Caki2 (cell line): Measurements from ENCODE around the gene TGFBR2. TPM values are rescaled to one million over a fixed set of nuclear protein-coding genes. Genes with fewer than 3 reads are reported as not detected.

Experiments
- DNase-seq: peaks from one replicate; pipeline ENCODE4 v3.0.0-alpha.2; 2015; ENCODE audit warnings: low read depth
- in situ Hi-C: cut with HindIII; loops from 2 replicates; pipeline ENCODE4 v1.10.0; 2016; ENCODE audit warnings: low sequenced_read_pairs, low pct_unique_long_range_greater_than_20kb, mixed read lengths
- total RNA-seq: library from RNA; depleted of rRNA; stranded (reverse); fragments of >200 nt; shearing (Covaris generic); gene quantifications from 2 replicates; pipeline ENCODE4 v1.2.3, GENCODE V29; 2014; ENCODE audit warnings: low replicate concordance

TGFBR2 gene
- total RNA-seq, 1 experiment from 2014 or later: 44.5 TPM

DNA sequence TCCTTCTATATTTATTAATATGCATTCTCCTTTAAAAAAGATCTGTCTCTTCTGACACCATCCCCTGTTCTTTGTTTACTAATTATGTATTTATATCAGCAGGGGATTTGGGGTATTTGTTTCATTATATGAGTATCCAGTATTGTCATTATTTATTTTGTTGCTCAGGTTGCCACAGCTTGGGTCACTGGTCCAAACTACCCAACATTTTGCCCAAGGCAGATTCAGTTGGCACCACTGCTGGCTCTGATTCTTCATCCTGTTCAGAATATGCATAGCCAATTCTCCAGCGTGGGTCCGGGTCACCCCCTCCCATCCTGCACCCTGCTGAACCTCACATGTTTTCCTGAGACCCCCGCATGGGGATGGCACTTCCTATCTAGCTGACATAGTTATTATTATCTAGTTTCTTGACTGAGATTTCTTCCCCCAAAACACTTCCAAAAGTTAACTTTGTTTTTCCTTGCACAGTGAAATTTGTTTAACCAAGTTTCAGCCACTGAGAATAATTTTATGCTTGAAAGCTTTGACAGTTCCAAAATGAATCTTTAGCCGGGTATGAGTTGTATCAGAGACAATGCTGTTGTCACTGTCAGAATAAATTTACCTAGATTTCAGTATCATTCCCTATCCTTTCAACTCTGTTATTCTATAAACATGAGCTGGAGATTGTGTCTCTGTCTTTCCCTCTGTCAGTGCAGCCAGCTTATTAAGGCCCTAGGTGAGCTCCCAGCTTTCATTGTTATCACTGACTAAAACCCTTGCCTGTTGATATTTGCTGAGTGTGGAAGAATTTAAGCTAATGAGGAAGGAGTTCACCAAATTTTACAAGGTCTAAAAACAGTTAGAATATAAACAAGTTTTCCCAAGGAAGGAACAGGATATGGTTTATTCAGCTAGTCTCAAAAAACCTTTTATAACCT, 70.3 kb downstream of the TGFBR2 start:
- in situ Hi-C loops: no loop called here
- DNase-seq: no peak

DNA sequence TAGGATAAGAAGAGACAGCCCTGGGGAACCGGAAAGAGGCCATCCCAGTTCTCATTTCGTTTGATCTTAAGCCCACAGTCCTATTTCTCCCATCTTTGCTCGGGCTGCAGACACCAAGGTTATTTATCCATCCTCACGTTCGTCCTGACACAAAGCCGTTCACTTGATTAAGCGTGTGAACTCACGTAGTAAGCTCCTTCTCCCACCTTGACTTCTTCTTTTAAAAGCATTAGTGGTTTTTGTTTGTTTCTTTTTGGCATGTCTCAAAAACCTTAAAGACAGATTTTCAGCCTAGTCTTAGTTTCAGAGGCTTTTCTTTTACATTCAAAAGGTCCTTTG, 70.9 kb downstream of the TGFBR2 start:
- in situ Hi-C loops: no loop called here
- DNase-seq: no peak

GRCh38 chr3:30679045-30679444, 72.6 kb downstream of the TGFBR2 start:
- no peak for DNase-seq
- in situ Hi-C loops: no loop called here

DNA sequence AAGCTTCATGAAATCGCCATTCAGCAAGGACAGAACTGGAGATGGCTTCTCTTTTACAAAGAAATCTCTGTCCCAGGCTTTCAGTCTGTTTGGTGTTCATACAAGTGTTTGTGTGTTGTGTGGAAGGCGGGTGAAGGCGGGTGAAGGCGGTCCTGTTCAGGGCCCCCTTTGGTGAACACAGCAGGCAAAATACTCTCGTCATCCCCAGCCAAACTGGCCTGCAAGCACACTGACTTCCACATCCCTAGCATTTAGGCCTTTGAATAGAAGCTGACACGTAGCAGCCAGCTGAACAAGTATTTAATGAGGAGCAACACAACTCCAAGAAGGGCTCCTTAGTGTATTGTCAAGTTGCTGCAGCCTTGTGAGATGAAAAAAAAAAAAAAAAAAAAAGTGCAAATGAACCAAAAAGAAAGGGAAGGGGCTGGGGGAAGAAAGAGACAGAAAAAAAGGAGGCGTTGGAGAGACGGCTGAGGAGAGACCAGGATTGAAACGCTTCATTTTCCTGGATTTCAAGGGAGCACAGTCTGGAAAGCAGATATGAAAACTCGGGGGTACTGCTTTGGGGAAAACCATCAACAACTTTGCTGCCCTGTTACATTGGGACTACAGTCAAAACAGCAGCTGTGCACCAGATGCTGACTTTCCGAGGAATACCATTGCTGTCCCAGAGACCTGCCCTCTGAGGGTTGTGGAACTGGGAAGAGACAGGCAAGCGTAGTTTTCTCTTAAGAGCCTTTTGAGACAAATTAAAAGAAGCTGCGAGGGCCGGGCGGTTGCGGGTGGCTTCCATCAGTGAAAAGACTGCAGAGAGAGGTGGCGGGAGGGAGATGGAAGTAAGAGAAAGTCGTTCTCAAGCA, 74.6 kb downstream of the TGFBR2 start:
- in situ Hi-C loops: no loop called here
- DNase-seq: no peak

DNA sequence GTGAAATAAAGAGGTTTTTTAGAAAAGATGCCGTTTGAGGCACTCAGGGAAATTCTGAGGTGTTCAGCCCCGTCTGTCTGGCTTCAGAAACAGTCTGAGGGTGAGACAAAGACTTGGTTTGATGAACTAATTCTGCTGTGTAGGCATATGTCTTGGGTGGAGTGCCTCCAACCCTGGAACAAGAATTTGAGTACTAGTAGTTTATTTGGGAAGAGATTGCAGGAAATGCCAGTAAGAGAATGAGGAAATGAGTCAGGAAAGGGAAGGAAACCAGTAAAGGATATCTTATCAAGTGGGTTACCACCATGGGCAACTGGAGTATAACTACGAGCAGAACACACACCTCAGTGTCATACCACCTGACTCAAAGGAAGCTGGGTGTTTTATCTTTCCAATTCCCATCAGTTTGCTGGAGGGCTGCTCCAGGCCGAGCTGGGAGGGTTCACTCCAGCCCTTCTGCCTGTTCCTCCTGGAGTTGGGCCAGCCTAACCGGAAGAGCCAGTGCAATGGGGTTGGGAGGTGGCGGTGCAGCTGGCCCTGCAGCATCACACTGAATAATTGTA, 75.3 kb downstream of the TGFBR2 start:
- no peak for DNase-seq

DNA sequence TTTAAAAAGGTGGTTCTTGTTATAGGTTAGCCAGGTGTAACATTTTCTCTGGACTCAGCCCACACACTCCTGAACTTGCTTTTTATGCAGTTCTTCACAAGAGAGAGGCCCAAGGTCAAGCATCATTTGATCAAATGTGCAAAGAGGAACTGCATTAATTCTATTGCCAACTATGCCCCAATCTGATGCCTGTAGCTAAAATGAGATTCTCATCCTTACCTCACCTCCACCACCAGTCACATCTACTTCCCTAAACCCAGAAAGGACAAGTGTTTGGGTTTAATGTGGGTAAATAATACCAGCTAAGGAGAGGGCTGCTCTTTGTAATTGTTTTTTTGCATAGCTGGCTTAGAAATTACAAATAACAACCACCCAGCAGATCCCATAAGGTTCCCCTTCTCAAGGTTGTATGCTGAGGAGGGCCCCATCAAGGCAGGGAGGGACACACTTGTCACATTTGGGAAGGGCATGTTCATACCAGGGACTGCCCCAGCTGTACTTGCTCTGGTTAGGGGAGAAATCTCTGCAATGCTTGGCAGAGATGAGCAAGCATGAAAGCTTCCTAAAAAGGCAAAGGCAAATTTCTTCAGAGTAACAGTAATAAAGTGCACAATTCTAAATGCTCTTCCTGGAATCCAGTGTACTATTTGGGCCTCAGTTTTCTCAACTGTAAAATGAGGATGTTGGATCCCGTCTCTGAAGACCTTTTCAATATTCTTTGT, 76.2 kb downstream of the TGFBR2 start:
- in situ Hi-C loops: no loop called here
- DNase-seq: no peak

More for the DNA sequence above, 75.3 kb downstream of the TGFBR2 start:
- in situ Hi-C loops: no loop called here

GRCh38 chr3:30683769-30684168, 77.4 kb downstream of the TGFBR2 start:
- DNase-seq: no peak
- in situ Hi-C loops: no loop called here

- DNase-seq: no peak
- in situ Hi-C loops: no loop called here
These were observed 78.0 kb downstream of the TGFBR2 start for GRCh38 chr3:30684356-30684755.

- in situ Hi-C loops: no loop called here
- no peak for DNase-seq
These were observed 78.9 kb downstream of the TGFBR2 start for GRCh38 chr3:30685267-30685667.

DNA sequence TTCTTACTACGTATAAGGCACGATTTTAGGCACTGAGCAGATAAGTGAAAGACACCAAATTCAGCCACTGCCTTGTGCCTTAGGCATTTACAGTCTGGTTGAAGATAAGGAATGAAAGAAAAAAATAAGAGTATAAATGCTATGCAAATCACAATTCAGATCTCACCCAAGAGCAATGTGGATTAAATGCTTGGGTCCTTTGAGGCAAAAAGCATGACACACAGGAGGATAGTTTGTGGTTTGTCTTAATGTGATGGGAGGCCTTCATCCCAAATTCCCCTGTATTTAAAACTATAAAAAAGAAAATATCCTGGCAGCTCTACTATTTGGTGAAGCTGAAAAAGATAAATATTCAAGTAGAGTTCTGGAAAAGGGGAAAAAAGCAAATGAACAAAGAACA, 79.8 kb downstream of the TGFBR2 start:
- in situ Hi-C loops: no loop called here
- no peak for DNase-seq

DNA sequence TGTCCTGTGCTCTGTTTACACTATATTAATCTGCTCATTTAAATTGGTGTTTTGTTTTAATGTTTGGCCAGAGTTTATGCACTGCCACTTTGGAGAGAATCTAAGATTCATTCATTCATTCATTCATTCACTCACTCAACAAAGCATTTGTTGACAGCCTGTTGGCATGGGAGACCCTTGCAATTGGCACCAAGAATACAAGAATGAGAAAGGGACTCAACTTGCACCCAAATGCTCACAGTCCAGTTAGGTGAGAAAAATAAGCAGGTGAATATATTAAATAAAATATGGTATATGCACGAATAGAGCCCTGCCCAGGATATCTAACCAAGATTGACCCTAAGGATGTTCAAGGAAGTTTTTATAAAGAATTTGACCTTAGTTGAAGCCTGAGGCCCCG, 80.4 kb downstream of the TGFBR2 start:
- DNase-seq: no peak
- in situ Hi-C loops: no loop called here

DNA sequence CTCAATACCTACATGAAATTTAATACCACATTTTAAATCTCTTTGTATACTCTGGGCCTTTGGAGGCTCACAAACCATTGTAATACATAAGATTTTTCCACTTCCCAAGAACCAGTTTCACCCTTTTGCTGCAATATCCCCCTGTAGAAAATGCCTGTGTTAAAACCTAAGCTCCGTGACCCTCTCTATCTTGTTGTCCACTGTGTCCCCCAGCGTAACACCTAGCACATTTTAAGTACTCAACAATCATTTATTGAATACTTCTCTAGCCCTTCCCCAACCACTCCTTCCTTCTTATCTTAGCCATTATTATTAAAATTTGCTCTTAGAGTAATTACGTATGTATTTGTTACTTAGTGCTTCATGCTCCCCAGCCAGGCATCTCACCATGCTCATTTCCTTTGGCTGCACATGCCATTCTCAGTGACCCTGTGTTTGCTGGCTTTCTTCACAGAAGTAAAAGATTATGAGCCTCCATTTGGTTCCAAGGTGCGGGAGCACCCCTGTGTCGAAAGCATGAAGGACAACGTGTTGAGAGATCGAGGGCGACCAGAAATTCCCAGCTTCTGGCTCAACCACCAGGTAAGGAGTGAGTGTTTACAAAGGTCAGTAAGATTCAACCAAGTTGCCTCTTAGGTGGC, 81.6 kb downstream of the TGFBR2 start:
- DNase-seq: no peak
- in situ Hi-C loops: no loop called here

DNA sequence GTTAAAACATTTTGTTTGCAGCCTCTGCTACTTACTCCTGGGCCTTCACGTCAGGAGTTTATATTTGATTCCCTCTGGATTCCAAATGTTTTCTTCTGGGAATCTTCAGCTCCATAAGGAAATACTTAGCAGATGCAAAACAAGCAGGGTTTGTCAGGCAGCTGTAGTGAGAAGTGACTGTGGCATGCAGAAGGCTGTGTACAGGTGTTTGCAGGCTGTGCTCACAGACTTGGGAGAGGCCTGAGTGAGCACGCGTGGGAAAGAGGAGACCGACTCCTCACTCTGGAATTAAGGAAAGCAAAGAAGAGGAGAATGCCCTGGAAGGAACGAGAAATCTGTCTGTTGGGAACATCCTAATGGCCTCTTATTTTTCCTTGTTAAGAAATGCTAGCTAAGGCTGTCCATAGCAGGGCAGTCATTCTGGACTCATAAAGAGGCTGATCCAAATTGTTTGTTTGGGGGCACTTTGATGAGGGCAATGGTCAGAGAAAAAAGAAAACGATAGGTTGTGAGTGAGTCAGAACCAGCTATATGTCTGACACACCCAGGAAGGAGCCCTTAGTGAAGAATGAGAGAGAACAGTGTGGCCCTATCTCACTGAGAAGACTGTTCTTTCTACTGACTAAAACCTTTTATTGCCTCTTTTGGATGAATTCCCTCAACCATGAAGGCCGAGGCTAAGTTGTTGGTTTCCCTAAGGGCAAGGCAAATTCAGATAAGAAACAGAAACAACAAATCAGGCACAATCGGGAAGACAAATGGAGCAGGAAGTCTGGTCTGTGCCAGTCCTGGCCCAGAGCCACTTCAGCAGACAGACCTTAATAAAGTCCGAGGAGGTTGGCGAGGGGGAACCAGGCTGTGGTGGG, 82.6 kb downstream of the TGFBR2 start:
- DNase-seq: peak; percentile 80
- in situ Hi-C loops: no loop called here

DNA sequence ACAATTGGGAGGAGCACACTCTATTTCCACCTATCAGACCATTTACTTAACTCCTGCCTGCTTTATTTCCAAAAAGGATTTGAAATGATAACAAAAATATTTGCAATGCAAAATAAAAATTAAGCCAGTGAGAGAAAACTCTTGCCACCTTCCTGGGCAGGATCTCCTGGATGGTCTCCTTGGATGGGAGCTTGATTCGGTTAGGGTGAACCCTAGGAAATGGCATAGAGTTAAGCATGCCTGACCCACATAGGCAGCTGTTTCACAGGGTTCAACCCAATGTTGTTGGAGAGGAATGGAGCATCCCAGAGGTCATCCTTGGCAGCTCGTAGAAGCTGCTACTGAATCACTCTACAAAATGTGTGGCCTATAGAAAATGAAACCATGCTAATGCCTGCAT, 83.8 kb downstream of the TGFBR2 start:
- DNase-seq: no peak
- in situ Hi-C loops: no loop called here

DNA sequence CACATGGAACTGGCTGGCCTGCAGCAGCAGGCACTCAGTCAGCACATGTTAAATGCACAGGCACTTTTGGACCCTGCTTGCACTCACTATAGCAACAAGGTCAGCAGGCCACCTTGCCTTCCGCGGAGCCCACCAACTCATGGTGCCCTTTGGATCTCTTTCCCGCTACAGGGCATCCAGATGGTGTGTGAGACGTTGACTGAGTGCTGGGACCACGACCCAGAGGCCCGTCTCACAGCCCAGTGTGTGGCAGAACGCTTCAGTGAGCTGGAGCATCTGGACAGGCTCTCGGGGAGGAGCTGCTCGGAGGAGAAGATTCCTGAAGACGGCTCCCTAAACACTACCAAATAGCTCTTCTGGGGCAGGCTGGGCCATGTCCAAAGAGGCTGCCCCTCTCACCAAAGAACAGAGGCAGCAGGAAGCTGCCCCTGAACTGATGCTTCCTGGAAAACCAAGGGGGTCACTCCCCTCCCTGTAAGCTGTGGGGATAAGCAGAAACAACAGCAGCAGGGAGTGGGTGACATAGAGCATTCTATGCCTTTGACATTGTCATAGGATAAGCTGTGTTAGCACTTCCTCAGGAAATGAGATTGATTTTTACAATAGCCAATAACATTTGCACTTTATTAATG, 85.0 kb downstream of the TGFBR2 start:
- in situ Hi-C loops: no loop called here
- DNase-seq: no peak

GRCh38 chr3:30691944-30692343, 85.5 kb downstream of the TGFBR2 start:
- no peak for DNase-seq
- in situ Hi-C loops: no loop called here
